HCT116 (cell line): ENCODE data around the gene KCNIP4. TPM values are rescaled to one million over a fixed set of nuclear protein-coding genes. Genes with fewer than 3 reads are reported as not detected.

Experiments
- ATAC-seq: fragments of 200-7000 bp; cut with Tn5 transposase; 2 replicates; pipeline ENCODE4 v1.9.1; 2020; ENCODE audit warnings: mild to moderate bottlenecking, moderate library complexity
- BruUV-seq: library from RNA; stranded (reverse); fragments of 400-500 nt; replicated peaks from 2 replicates; lab custom pipeline; 2021; lab: Mats Ljungman, UMichigan
- CTCF ChIA-PET: fragments of 300-600 bp; sonication (Branson Sonifier 250); formaldehyde crosslinking; loops from one replicate; lab custom pipeline; 2021; ENCODE audit warnings: antibody characterized with exemption; lab: Charles Lee
- POLR2A ChIA-PET: fragments of 300-600, 350-600 bp; sonication (Branson Sonifier 250); formaldehyde crosslinking; loops from one replicate; lab custom pipeline; 2021; ENCODE audit warnings: antibody characterized with exemption; lab: Charles Lee
- RAD21 ChIA-PET, 2 experiments: fragments of 300-600 bp; sonication (Branson Sonifier 250); formaldehyde crosslinking; loops; one replicate each; lab custom pipeline; 2023; ENCODE audit warnings: low total read pairs in 2 of 2; ENCODE audit not compliant: uncharacterized antibody in 2 of 2, unreplicated experiment in 2 of 2, low non-redundant PET in 1 of 2; lab: Charles Lee
- DNase-seq: peaks from one replicate; pipeline ENCODE4 v3.0.0-alpha.2; 2010; ENCODE audit warnings: low read depth, low spot score
- H2AFZ ChIP-seq: fragments of 200-600 bp; shearing (Covaris generic), sonication (generic); 2 replicates; pipeline ENCODE4 v1.6.1; 2017; ENCODE audit warnings: low read depth, mixed run types, mixed read lengths, antibody characterized with exemption, low read length; ENCODE audit not compliant: poor library complexity, severe bottlenecking
- H3K27ac ChIP-seq: 2 replicates; pipeline ENCODE4 v1.5.1; 2012; ENCODE audit warnings: low read depth, low read length
- H3K27me3 ChIP-seq: fragments of 200-600 bp; sonication (generic); 2 replicates; pipeline ENCODE4 v1.6.1; 2016; ENCODE audit warnings: mixed run types, low read length, mixed read lengths; ENCODE audit not compliant: insufficient read depth
- H3K36me3 ChIP-seq, 2 experiments: fragments of 200-500 bp in 1 of 2; fragments of 200-600 bp in 1 of 2; sonication (Bioruptor generic) in 1 of 2; sonication (generic) in 1 of 2; 2 replicates each; pipeline versions ENCODE4 v1.5.1 to v1.6.1; 2014 to 2016; ENCODE audit warnings: low read length in 2 of 2, inconsistent platforms in 1 of 2, mixed read lengths in 1 of 2, mixed run types in 1 of 2; ENCODE audit not compliant: insufficient read depth in 2 of 2, control insufficient read depth in 1 of 2
- H3K4me1 ChIP-seq, 2 experiments: fragments of 200-600 bp in 1 of 2; sonication (generic) in 1 of 2; 2 replicates each; pipeline versions ENCODE4 v1.5.1 to v1.6.1; 2012 to 2017; ENCODE audit warnings: low read length in 2 of 2, inconsistent platforms in 1 of 2, mild to moderate bottlenecking in 1 of 2, mixed read lengths in 1 of 2, mixed run types in 1 of 2, moderate library complexity in 1 of 2; ENCODE audit not compliant: insufficient read depth in 2 of 2, control insufficient read depth in 1 of 2
- H3K4me2 ChIP-seq: fragments of 200-600 bp; sonication (generic); 2 replicates; pipeline ENCODE4 v1.6.1; 2017; ENCODE audit warnings: mixed run types, low read length, mixed read lengths
- H3K4me3 ChIP-seq, 2 experiments: fragments of 200-600 bp in 1 of 2; sonication (generic) in 1 of 2; replicated peaks in 1 of 2; 2 replicates each; pipeline ENCODE4 v1.5.1; 2011 to 2016; ENCODE audit warnings: low read length in 2 of 2, control low read depth in 1 of 2, low read depth in 1 of 2, mild to moderate bottlenecking in 1 of 2, mixed read lengths in 1 of 2, mixed run types in 1 of 2
- H3K79me2 ChIP-seq: fragments of 200-600 bp; sonication (generic); 2 replicates; pipeline ENCODE4 v1.6.1; 2017; ENCODE audit warnings: mild to moderate bottlenecking, mixed run types, low read length, moderate library complexity, mixed read lengths; ENCODE audit not compliant: insufficient read depth
- H3K9ac ChIP-seq: fragments of 200-600 bp; sonication (generic); 2 replicates; pipeline ENCODE4 v1.6.1; 2016; ENCODE audit warnings: low read length, mixed read lengths
- H3K9me2 ChIP-seq: fragments of 200-600 bp; sonication (generic), shearing (Covaris generic); 2 replicates; pipeline ENCODE4 v1.6.1; 2017; ENCODE audit warnings: mixed run types, mild to moderate bottlenecking, moderate library complexity; ENCODE audit not compliant: insufficient read depth
- H3K9me3 ChIP-seq, 2 experiments: fragments of 200-500 bp in 1 of 2; fragments of 200-600 bp in 1 of 2; sonication (Bioruptor generic) in 1 of 2; sonication (generic) in 1 of 2; 2 replicates each; pipeline ENCODE4 v1.6.1; 2014 to 2017; ENCODE audit warnings: low read length in 2 of 2, mixed read lengths in 2 of 2, inconsistent platforms in 1 of 2, low read depth in 1 of 2, mild to moderate bottlenecking in 1 of 2, mixed run types in 1 of 2, moderate library complexity in 1 of 2; ENCODE audit not compliant: control insufficient read depth in 1 of 2, insufficient read depth in 1 of 2
- H4K20me1 ChIP-seq: fragments of 200-600 bp; sonication (generic), shearing (Covaris generic); 2 replicates; pipeline ENCODE4 v1.6.1; 2017; ENCODE audit warnings: mixed run types, mild to moderate bottlenecking, moderate library complexity; ENCODE audit not compliant: insufficient read depth
- CEBPB ChIP-seq: IDR thresholded peaks from 2 replicates; pipeline ENCODE4 v1.6.1; 2012; ENCODE audit warnings: low read depth
- ELF1 ChIP-seq: IDR thresholded peaks from 2 replicates; pipeline ENCODE4 v1.6.1; 2012; ENCODE audit warnings: low read depth, borderline replicate concordance
- EZH2phosphoT487 ChIP-seq: fragments of 200-600 bp; IDR thresholded peaks from 2 replicates; pipeline ENCODE4 v1.6.1; 2018; ENCODE audit warnings: antibody characterized with exemption, borderline replicate concordance
- FOSL1 ChIP-seq: IDR thresholded peaks from 2 replicates; pipeline ENCODE4 v1.6.1; 2012; ENCODE audit warnings: low read depth
- JUND ChIP-seq: IDR thresholded peaks from 2 replicates; pipeline ENCODE4 v1.6.1; 2012
- POLR2A ChIP-seq: IDR thresholded peaks from 2 replicates; pipeline ENCODE4 v1.7.0; 2011; ENCODE audit warnings: borderline replicate concordance; ENCODE audit not compliant: insufficient read depth, insufficient read length; ENCODE audit errors: extremely low read depth
- SIN3A ChIP-seq: IDR thresholded peaks from 2 replicates; pipeline ENCODE4 v1.6.1; 2012; ENCODE audit warnings: low read depth
- TCF7L2 ChIP-seq: IDR thresholded peaks from 2 replicates; pipeline ENCODE4 v1.7.0; 2011; ENCODE audit warnings: borderline replicate concordance, inconsistent platforms; ENCODE audit not compliant: insufficient read depth, insufficient read length; ENCODE audit errors: extremely low read depth
- YY1 ChIP-seq: IDR thresholded peaks from 2 replicates; pipeline ENCODE4 v1.6.1; 2011; ENCODE audit warnings: low read length, low read depth, moderate library complexity, mild to moderate bottlenecking; ENCODE audit not compliant: insufficient replicate concordance; ENCODE audit errors: extremely low read depth
- ZFX ChIP-seq: fragments of 450-650 bp; IDR thresholded peaks from 2 replicates; pipeline ENCODE4 v1.6.1; 2017
- intact Hi-C: fragments of 100-400 bp; cut with micrococcal nuclease; formaldehyde crosslinking; loops from 2 replicates; pipeline ENCODE4 v1.10.0; 2022
- total RNA-seq: library from RNA; stranded (reverse); gene quantifications from one replicate; pipeline ENCODE4 v1.2.1, GENCODE V29; 2021; ENCODE audit not compliant: unreplicated experiment
- TF ChIP-seq, protein P1 (sequence below): IDR thresholded peaks from 2 replicates; pipeline ENCODE4 v1.6.1; 2012
- TF ChIP-seq, protein P2 (sequence below): IDR thresholded peaks from 2 replicates; pipeline ENCODE4 v1.6.1; 2011; ENCODE audit warnings: mild to moderate bottlenecking, low read length, moderate library complexity; ENCODE audit not compliant: insufficient replicate concordance; ENCODE audit errors: extremely low read depth

The KCNIP4 gene
- total RNA-seq, 1 experiment from 2014 or later = not detected

GRCh38 chr4:21849077-21849476 is 99.5 kb downstream of the KCNIP4 start:
- DNase-seq (no peak), ATAC-seq (no peak)
- no TSS peak for BruUV-seq
- intact Hi-C loops = no loop called here
- no peak overlapping the region for H2AFZ ChIP-seq
- H4K20me1 ChIP-seq = no peaks in the 10 kb centered on the region
- no peak overlapping the region for H3K9ac ChIP-seq
- no peak overlapping the region for H3K27ac ChIP-seq
- ChIA-PET CTCF (no interaction called here), POLR2A (no interaction called here), RAD21 (no interaction called here)
- peaks cover 0 to 7% of the 10 kb centered on the region in 2 experiments; a peak in 2 of 4 replicates for H3K9me3 ChIP-seq
- no peaks in the 10 kb centered on the region for H3K9me2 ChIP-seq
- no peaks in the 10 kb centered on the region for H3K36me3 ChIP-seq
- no peaks in the 10 kb centered on the region for H3K4me1 ChIP-seq
- H3K4me2 ChIP-seq = no peak overlapping the region
- H3K27me3 ChIP-seq = no peaks in the 10 kb centered on the region
- no peaks in the 10 kb centered on the region for H3K79me2 ChIP-seq
- H3K4me3 ChIP-seq = no peak overlapping the region
- no peak for TF ChIP-seq CEBPB
- TF ChIP-seq, protein P1, sequence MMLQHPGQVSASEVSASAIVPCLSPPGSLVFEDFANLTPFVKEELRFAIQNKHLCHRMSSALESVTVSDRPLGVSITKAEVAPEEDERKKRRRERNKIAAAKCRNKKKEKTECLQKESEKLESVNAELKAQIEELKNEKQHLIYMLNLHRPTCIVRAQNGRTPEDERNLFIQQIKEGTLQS = no peak
- no peak for TF ChIP-seq ZFX
- TF ChIP-seq TCF7L2 = no peak
- no peak for TF ChIP-seq FOSL1
- no peak for TF ChIP-seq YY1
- TF ChIP-seq POLR2A = no peak
- no peak for TF ChIP-seq EZH2phosphoT487
- TF ChIP-seq ELF1 = no peak
- TF ChIP-seq JUND = no peak
- TF ChIP-seq, protein P2, sequence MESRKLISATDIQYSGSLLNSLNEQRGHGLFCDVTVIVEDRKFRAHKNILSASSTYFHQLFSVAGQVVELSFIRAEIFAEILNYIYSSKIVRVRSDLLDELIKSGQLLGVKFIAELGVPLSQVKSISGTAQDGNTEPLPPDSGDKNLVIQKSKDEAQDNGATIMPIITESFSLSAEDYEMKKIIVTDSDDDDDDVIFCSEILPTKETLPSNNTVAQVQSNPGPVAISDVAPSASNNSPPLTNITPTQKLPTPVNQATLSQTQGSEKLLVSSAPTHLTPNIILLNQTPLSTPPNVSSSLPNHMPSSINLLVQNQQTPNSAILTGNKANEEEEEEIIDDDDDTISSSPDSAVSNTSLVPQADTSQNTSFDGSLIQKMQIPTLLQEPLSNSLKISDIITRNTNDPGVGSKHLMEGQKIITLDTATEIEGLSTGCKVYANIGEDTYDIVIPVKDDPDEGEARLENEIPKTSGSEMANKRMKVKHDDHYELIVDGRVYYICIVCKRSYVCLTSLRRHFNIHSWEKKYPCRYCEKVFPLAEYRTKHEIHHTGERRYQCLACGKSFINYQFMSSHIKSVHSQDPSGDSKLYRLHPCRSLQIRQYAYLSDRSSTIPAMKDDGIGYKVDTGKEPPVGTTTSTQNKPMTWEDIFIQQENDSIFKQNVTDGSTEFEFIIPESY = no peak
- no peak for TF ChIP-seq SIN3A
